ENCODE results near the gene WWOX.
"Not testable (repeated sequence)": the region's sequence is repeated elsewhere in the genome, so short reads cannot be mapped to it uniquely, and the experiment has no call there.

The WWOX gene

DNA sequence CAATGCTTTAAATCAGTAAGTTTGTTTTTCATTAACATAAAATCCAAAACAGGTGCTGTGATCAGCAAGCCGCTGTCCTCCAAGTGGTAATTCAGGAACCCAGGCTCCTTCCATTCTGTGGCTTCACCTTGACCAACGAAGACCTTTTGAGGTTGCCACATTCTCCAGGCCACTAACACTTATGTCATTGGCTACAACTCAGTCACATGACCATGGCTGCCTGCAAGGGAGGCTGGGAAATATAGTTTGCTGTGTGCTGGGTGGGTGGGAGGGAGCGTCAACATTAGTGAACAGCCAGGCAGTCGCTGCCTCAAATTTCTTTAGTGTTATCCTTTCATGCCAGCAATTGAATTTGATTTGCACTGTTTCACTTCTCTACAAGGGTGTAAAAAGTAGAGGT is 951.9 kb downstream of the WWOX start:
- Mint-ChIP-seq H3K27ac (no peak overlapping the region), H3K9me3 (peaks cover 3% of the 10 kb centered on the region), H3K4me3 (no peak overlapping the region), H3K36me3 (no peaks in the 10 kb centered on the region), H3K27me3 (peaks cover 2% of the 10 kb centered on the region), H3K4me1 (no peaks in the 10 kb centered on the region)
- no peak for DNase-seq (ENCODE audit: low spot score in 2 of 2)
- ATAC-seq (ENCODE audit: low read depth), result no peak

DNA sequence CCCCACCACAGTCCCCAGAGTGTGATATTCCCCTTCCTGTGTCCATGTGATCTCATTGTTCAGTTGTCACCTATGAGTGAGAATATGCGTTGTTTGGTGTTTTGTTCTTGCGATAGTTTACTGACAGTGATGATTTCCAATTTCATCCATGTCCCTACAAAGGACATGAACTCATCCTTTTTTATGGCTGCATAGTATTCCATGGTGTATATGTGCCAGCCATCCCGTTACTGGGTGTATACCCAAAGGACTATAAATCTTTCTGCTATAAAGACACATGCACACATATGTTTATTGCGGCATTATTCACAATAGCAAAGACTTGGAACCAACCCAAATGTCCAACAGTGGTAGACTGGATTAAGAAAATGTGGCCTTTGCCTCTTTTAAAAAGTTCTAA is 952.7 kb downstream of the WWOX start:
- ATAC-seq (ENCODE audit: low read depth); H3K36me3 Mint-ChIP-seq; H3K9me3 Mint-ChIP-seq; H3K4me3 Mint-ChIP-seq; H3K27ac Mint-ChIP-seq; H3K4me1 Mint-ChIP-seq; H3K27me3 Mint-ChIP-seq; DNase-seq (ENCODE audit: low spot score in 2 of 2): not testable (repeated sequence)

DNA sequence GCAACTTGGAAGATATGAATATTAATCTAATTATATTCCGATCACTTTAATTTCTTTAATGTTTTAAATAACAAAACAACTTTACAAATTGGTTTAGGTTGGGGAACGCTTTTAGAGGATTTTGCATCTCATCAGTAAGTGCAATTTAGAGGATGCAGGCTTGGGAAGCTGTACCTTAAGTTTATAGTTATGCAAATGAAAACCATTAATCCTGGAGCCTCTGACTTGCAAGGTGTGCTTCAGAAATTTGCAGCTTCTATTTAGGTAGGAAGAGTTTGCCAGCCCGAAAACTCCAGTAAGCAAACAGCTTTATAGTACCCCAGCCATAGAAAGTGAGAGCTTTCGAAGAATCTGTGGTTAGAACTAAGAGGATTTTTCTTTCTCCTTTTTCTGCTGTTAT is 954.1 kb downstream of the WWOX start:
- DNase-seq (ENCODE audit: low spot score in 2 of 2) (no peak), ATAC-seq (ENCODE audit: low read depth) (no peak)
- Mint-ChIP-seq H3K27ac (no peak overlapping the region), H3K9me3 (peaks cover 3% of the 10 kb centered on the region), H3K4me1 (no peaks in the 10 kb centered on the region), H3K4me3 (no peak overlapping the region), H3K36me3 (no peaks in the 10 kb centered on the region), H3K27me3 (no peaks in the 10 kb centered on the region)

DNA sequence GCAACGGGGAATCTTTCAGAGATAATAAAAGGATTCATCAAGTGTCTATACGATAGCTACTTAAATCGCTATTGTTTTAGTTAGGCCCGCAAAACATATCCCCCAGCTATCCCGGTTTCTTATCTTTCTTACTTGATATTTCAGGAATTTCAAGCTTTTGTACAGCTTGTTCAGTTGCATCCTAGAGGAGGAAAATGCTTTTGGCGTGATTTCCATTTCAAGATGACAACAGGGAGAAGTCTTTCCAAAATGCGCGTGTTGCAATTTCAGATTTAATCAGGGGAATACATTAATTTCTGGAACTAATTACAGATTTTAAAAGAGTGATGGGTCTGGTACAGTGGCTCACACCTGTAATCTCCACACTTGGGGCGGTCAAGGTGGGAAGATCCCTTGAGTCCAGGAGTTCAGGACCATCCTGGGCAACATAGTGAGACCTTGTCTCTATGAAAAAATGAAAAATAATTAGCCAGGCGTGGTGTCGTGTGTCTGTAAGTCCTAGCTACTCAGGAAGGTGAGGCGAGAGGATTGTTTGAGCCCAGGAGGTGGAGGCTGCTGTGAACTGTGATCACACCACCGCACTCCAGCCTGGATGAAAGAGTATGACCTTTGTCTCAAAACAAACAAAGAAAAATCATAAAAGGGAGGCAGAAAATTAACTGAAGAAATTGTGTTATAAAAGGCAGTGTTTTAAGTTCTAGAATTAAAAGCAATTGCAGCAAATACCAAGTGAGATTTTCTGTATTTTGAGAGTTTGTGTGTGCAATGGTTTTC is 954.9 kb downstream of the WWOX start:
- Mint-ChIP-seq H3K27me3 (no peaks in the 10 kb centered on the region), H3K4me3 (no peak overlapping the region), H3K9me3 (peaks cover 3% of the 10 kb centered on the region), H3K4me1 (no peaks in the 10 kb centered on the region), H3K27ac (no peak overlapping the region), H3K36me3 (no peaks in the 10 kb centered on the region)
- no peak for DNase-seq (ENCODE audit: low spot score in 2 of 2)
- ATAC-seq (ENCODE audit: low read depth), result no peak

DNA sequence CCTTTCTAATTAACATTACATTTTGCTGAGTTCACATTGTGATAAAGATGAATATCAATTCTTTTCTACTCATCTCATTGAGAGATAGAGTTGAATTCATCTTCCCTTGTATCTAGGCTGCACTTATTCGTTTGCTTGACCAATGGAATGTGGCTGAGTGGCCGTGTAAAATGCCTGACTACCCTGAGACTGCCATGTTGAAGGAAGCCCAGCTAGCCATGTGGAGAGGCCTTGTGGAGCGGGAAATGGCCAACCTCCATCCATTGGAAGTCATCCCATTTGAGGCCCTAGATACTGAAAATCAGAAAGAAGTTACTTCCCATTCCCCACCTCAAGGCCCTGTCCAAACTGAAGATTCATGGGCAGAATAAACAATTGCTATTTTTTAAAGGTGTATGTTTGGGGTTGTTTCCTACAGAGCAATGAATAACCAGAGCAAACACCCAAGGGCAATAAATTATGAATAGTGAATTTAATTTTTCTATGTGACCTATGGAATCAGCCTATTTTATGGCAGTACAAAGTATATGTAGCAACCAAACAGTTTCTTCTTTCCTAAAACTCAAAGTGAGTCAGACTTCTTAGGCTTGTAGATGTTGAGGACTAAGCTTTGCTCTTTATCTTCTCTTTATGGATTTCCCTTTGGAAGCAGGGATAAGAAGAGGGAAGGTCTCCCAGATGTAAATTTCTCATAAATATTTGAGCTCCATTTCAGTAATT is 956.0 kb downstream of the WWOX start:
- ATAC-seq (ENCODE audit: low read depth) (no peak), DNase-seq (ENCODE audit: low spot score in 2 of 2) (no peak)
- no peak overlapping the region for H3K4me3 Mint-ChIP-seq
- no peaks in the 10 kb centered on the region for H3K4me1 Mint-ChIP-seq
- H3K36me3 Mint-ChIP-seq, result no peaks in the 10 kb centered on the region
- H3K27ac Mint-ChIP-seq, result no peak overlapping the region
- peaks cover 3% of the 10 kb centered on the region for H3K9me3 Mint-ChIP-seq
- no peaks in the 10 kb centered on the region for H3K27me3 Mint-ChIP-seq

DNA sequence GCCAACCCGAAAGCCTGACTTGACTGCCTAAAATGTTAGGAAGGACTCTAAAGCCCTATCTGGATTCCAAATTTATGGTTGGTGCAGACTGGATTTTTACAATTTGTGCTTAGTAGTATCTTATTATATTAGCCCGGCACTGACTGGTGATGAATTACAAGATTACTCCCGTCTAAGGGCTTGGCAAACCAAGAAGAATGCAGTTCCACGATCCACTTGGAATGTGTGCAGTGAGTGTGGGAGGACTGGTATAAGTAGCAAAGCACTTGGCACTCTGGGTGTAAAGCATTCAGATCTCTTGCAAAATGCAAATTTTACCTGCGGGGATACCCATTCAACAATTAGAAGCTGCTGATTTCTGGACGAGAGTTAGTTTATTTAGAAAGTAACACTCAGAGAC is 961.7 kb downstream of the WWOX start:
- DNase-seq (ENCODE audit: low spot score in 2 of 2) (no peak), ATAC-seq (ENCODE audit: low read depth) (no peak)
- peaks cover 5% of the 10 kb centered on the region for H3K27me3 Mint-ChIP-seq
- no peaks in the 10 kb centered on the region for H3K4me1 Mint-ChIP-seq
- peaks cover 3% of the 10 kb centered on the region for H3K36me3 Mint-ChIP-seq
- peaks cover 2% of the 10 kb centered on the region for H3K9me3 Mint-ChIP-seq
- H3K27ac Mint-ChIP-seq, result no peak overlapping the region
- no peak overlapping the region for H3K4me3 Mint-ChIP-seq

DNA sequence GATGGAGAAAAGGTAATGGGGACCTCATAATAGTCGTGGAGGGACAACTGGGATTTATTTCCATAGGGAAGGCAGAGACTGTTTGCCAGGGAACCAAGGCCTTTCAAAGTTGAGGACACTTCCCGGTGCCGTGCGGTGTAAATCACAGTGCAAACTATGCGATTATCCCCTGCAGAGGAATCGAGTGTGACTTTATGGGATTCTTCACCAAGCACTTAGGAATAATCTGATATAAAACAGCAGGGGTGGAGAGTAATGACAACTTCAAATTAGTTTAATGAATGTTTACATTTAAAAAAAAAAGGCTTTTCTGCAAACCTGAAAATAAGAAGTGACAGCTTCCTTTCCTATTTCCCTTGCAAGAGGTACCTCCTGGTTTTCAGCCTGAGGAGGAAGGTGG is 962.9 kb downstream of the WWOX start:
- ATAC-seq (ENCODE audit: low read depth) (no peak), DNase-seq (ENCODE audit: low spot score in 2 of 2) (no peak)
- Mint-ChIP-seq H3K36me3 (peaks cover 4% of the 10 kb centered on the region), H3K27me3 (peaks cover 7% of the 10 kb centered on the region), H3K27ac (no peak overlapping the region), H3K9me3 (peaks cover 2% of the 10 kb centered on the region), H3K4me1 (no peaks in the 10 kb centered on the region), H3K4me3 (no peak overlapping the region)

DNA sequence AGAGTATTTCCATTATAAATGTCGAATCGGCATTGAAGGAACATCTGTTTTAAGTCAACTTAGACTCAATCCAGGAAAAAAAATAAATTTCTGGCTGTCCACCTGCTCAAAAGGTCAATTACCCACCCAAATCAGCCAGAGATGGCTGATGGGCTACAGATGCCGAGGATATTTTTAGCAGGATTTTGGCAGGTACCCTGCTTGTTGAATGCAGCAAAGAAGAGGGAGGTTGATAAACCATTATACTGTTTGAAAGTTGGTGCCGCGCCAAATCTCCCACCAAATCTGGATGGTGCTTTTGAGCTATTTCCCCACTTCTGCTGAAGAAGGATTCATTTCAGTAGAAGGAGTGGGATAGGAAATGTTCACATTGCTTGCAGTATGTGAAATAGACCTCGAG is 963.4 kb downstream of the WWOX start:
- H3K4me3 Mint-ChIP-seq, result no peak overlapping the region
- ATAC-seq (ENCODE audit: low read depth), result no peak
- DNase-seq (ENCODE audit: low spot score in 2 of 2), result no peak
- peaks cover 4% of the 10 kb centered on the region for H3K36me3 Mint-ChIP-seq
- peaks cover 2% of the 10 kb centered on the region for H3K9me3 Mint-ChIP-seq
- H3K27ac Mint-ChIP-seq, result no peak overlapping the region
- H3K27me3 Mint-ChIP-seq, result peaks cover 7% of the 10 kb centered on the region
- H3K4me1 Mint-ChIP-seq, result no peaks in the 10 kb centered on the region

DNA sequence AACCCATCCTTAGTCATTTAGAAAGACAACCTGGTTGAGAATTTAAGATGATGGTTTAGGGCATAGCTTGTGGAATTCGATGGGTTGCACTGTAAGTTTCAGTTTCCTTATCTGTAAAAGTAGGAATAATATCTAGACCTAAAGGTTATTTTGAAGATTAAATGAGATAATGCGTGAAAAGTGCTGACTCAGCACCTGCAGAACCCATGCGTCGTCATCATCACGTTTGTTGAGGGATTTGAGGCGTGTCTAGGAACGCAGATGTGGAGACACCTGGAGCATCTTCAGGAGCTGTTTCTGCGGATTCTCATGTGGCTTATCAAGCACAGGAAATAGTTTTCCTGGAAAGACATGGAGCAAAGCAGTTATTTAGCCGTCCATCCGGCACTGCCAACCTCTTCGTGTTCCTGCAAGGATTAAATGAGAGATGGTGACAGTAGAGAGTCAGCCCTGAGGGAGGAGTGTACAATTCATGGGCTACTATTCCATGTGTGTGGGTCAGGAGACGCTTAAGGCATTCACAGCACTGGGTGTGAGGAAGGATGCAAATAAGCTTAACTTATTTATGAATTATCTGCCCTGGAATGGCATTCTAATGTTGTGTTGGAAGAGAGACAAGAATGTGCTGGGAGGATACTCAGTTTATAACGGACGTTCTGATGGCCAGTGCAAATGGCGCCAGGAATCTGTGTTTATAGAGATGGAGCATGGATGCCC is 965.0 kb downstream of the WWOX start:
- DNase-seq (ENCODE audit: low spot score in 2 of 2) (no peak), ATAC-seq (ENCODE audit: low read depth) (no peak)
- Mint-ChIP-seq H3K4me3 (no peak overlapping the region), H3K27me3 (peaks cover 7% of the 10 kb centered on the region), H3K27ac (no peak overlapping the region), H3K9me3 (peaks cover 2% of the 10 kb centered on the region), H3K4me1 (no peaks in the 10 kb centered on the region), H3K36me3 (peaks cover 4% of the 10 kb centered on the region)

DNA sequence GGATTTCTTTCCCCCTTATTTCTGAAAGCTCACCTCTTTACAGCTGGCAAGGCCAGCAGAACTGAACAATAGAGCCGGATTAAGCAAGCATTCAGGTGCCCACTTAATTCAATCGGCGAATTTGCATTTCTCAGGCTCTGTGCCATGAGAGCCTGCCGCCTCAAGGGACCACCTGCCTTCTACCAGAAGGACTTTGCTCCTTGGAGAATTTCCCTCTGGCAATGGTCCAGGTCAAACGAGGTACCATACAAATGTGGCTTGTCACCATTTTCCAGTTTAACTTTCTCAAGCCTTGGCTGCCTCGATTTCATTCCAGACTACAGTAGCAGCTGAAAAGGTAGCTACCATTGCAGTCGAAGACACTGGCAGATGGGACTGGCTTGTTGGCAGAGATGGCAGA is 967.1 kb downstream of the WWOX start:
- peaks cover 2% of the 10 kb centered on the region for H3K9me3 Mint-ChIP-seq
- peaks cover 7% of the 10 kb centered on the region for H3K27me3 Mint-ChIP-seq
- H3K36me3 Mint-ChIP-seq, result peaks cover 4% of the 10 kb centered on the region
- H3K27ac Mint-ChIP-seq, result no peak overlapping the region
- no peak for ATAC-seq (ENCODE audit: low read depth)
- H3K4me1 Mint-ChIP-seq, result no peaks in the 10 kb centered on the region
- H3K4me3 Mint-ChIP-seq, result no peak overlapping the region
- no peak for DNase-seq (ENCODE audit: low spot score in 2 of 2)

DNA sequence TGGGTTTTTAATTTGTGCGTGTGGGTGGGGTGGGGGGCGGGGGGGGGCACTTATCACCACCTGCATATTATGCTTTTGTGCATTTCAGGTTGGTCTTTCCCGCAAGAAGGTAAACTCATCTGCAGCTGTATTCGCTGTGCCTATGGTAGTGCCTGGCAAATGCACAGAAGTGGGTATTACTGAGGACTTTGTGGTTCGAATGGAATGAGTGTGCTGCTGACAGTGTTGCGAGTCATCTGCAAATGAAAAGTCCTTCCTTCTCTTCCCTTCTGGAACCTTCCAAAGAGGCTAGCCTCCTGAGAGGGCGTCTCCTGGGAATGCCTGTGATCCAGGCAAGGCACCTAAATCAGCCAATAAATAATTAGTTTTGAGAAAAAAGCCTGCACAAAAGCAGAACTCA is 968.1 kb downstream of the WWOX start:
- Mint-ChIP-seq H3K4me3 (no peak overlapping the region), H3K9me3 (peaks cover 2% of the 10 kb centered on the region), H3K4me1 (no peaks in the 10 kb centered on the region), H3K27me3 (peaks cover 5% of the 10 kb centered on the region), H3K36me3 (peaks cover 4% of the 10 kb centered on the region), H3K27ac (no peak overlapping the region)
- no peak for DNase-seq (ENCODE audit: low spot score in 2 of 2)
- no peak for ATAC-seq (ENCODE audit: low read depth)

DNA sequence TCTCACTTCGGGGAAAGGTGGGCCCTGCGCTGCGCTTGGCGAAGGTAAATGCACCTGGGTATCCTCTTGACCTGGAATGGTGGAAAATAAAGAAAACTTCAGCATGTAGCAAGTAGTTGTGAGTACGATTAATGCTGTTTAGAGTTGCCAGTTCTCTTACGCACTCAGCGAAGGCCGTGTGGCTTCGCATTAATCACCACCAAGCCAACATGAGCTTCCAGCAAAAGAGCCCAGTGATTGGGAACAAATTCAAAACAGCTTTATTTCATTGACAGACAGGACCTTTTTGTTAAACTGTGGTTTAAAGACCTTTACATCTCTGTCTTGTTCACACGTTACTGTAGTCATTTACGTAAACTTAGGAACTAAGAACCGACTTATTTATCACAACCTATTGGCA is 969.7 kb downstream of the WWOX start:
- no peaks in the 10 kb centered on the region for H3K4me1 Mint-ChIP-seq
- H3K36me3 Mint-ChIP-seq, result peaks cover 4% of the 10 kb centered on the region
- no peak overlapping the region for H3K4me3 Mint-ChIP-seq
- peaks cover 2% of the 10 kb centered on the region for H3K9me3 Mint-ChIP-seq
- no peak overlapping the region for H3K27ac Mint-ChIP-seq
- DNase-seq (ENCODE audit: low spot score in 2 of 2) (no peak), ATAC-seq (ENCODE audit: low read depth) (no peak)
- H3K27me3 Mint-ChIP-seq, result peaks cover 5% of the 10 kb centered on the region

DNA sequence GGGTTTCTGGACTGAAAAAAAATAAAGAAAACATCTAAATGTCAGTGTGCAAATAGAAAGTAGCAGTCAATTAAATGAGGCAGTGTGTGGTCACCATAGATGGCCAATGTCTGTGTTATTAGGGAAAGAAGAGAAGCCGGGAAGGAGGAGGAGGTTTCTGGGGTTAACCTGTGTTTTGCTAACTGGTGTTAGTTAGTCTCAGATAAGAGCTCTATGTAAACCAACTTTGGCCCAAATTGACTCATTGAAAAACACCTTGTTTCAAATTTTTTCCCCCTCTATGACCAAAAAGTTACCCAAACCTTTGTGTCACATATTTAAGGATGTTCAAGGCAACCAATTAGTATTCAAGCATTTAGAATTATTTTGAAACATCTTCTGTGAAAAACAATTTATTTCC is 970.2 kb downstream of the WWOX start:
- Mint-ChIP-seq H3K4me1 (no peaks in the 10 kb centered on the region), H3K36me3 (peaks cover 4% of the 10 kb centered on the region), H3K27ac (no peak overlapping the region), H3K9me3 (no peaks in the 10 kb centered on the region), H3K27me3 (peaks cover 5% of the 10 kb centered on the region), H3K4me3 (no peak overlapping the region)
- DNase-seq (ENCODE audit: low spot score in 2 of 2) (no peak), ATAC-seq (ENCODE audit: low read depth) (no peak)

DNA sequence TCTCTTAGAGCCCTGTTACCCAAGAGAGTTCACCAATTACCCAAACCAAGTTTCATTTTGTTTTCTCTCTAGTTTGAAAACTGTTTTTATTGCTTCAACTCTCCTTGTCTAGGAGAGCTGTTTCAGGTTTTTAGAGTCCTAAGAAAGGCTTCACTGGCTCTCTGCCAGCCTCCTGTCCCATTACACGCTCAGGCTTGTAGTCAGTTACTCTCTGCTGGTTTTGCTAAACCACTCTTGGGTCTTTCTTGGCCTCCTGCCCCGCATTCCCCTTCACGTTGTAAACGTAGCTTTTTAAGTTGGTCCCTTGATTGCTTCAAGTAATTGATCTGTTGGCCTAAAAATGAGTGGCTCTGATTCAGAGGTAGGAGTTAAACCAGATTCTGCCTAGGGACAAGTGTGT is 972.0 kb downstream of the WWOX start:
- no peak for DNase-seq (ENCODE audit: low spot score in 2 of 2)
- H3K4me1 Mint-ChIP-seq, result no peaks in the 10 kb centered on the region
- H3K27me3 Mint-ChIP-seq, result peaks cover 4% of the 10 kb centered on the region
- no peaks in the 10 kb centered on the region for H3K9me3 Mint-ChIP-seq
- H3K27ac Mint-ChIP-seq, result no peak overlapping the region
- H3K4me3 Mint-ChIP-seq, result no peak overlapping the region
- H3K36me3 Mint-ChIP-seq, result no peaks in the 10 kb centered on the region
- no peak for ATAC-seq (ENCODE audit: low read depth)
